NCI-H2029 (cell line): ENCODE measurements around the gene FHOD3.
"Not testable (repeated sequence)": the region's sequence is repeated elsewhere in the genome, so short reads cannot be mapped to it uniquely, and the experiment has no call there.

Experiments used
- DNase-seq: peaks from one replicate; lab custom pipeline; 2025; lab: John Stamatoyannopoulos, UW

Gene FHOD3

DNA sequence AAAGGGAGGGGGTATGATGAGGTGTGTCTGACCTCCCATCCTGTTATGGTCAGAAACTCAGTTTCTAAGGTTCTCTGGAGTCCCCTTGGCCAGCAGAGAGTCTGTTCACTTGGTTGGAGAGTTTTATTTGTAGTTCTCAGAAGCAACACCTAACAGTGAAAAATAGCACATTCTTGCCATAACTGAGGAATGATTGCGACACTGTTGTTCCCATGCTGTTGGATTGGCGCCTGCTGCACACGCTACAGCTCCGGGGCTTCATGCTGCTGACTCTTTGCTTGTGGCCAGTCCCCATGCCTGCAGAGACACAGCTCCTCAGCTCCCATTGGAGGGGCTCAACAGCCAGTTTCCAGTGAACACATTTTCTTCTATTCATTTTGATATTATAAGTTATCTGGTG lies 489.2 kb downstream of the FHOD3 start:
- DNase-seq: no peak

GRCh38 chr18:36792634-36793283 lies 495.2 kb downstream of the FHOD3 start:
- no peak for DNase-seq

DNA sequence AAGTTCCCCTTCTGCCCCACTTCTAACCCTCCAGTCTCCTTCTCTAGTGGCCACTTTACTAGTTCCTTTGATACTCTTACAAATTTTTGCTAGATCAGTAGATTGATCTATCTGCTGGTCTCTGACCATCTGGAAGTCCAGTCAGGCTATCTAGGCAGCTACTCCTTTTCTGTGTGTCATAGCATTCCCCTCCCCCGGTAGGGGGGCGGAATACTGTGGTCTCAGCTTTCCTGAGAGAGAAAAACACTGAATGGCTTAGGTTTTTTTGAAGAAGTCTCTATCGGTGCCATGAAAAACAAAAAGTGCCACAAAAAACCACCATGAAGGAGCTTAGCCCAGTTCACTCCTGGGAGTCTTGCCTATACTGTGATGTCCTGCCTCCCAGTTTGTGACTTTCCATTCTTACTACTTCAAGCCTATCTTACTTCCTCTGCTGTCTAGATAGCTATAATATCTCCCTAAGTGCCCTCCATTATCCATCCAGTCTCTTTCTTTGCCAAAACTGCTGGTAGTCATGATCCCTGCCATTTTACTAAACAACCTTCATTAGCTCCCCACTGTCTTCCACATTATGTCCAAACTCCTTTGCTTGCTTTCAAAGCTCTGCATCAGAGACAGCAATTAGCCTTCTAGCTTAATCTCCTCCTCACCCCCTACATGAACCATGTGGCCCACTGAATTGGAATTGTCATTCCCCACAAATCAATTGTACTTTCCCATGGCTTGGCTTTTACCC lies 501.4 kb downstream of the FHOD3 start:
- no peak for DNase-seq

- no peak for DNase-seq
Measured at GRCh38 chr18:36805105-36805504, 507.6 kb downstream of the FHOD3 start.

DNA sequence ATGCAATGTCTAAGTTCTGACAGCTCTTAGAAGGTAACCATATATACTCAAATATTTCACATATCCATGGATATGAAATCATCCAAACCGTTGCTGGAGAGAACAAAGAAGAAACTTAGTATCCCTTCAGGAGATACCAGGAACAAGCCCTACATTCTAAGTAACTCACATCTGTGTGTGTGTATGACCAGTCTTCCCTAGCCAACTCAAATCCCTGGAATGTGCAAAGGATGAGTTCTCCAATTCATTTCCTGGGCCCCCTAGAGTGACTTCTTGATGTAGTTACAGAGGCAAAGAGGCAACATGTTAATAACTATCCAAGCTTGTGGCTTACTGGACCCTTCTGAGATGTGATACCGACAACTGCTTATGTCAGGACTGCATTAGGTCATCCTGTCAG lies 511.2 kb downstream of the FHOD3 start:
- no peak for DNase-seq

GRCh38 chr18:36809590-36810381 lies 512.3 kb downstream of the FHOD3 start:
- peak; percentile 30 for DNase-seq

DNA sequence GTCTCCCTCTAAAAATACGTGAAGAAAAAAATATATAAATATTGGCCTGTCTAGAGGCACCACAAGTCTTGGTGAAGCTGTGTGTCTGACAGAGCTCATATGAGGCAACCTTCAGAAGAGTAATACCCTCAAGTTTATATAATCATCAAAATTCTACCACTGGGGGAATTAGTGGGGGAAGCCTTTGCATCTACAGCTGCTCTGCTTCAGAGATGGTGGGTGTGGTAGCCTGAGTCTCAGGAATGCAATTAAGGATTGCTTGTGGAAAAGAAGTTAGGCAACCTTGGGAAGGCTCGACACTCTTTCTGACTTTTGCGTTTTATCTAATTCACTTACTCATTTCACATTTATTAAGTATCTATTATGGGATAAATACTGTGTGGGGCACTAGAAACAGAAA lies 513.9 kb downstream of the FHOD3 start:
- DNase-seq: no peak

- no peak for DNase-seq
Measured at GRCh38 chr18:36811955-36812354, 514.4 kb downstream of the FHOD3 start.

GRCh38 chr18:36812678-36813077 lies 515.2 kb downstream of the FHOD3 start:
- no peak for DNase-seq

- DNase-seq: no peak
Measured at GRCh38 chr18:36813101-36813775, 515.7 kb downstream of the FHOD3 start.

- no peak for DNase-seq
Measured at GRCh38 chr18:36813824-36814223, 516.3 kb downstream of the FHOD3 start.

GRCh38 chr18:36814994-36815393 lies 517.5 kb downstream of the FHOD3 start:
- no peak for DNase-seq

DNA sequence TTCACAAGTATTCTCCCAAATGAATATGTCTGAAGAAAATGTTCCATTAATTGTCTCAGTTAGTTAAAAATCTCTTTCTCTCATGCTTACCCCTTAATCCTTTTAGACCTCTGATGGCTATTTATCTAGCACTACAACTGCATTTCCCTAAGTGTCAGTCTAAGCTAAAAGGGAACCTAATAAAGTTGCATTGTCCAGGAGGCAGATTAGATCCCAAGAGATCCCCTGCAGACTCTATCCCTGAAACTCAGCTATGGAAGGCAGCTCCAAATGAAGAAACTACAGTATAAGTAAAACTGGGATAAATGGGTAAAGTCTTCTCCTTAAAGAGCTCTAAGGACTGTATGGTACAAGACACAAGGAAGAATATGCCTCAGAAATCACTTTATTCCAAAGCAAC lies 518.6 kb downstream of the FHOD3 start:
- DNase-seq: not testable (repeated sequence)

DNA sequence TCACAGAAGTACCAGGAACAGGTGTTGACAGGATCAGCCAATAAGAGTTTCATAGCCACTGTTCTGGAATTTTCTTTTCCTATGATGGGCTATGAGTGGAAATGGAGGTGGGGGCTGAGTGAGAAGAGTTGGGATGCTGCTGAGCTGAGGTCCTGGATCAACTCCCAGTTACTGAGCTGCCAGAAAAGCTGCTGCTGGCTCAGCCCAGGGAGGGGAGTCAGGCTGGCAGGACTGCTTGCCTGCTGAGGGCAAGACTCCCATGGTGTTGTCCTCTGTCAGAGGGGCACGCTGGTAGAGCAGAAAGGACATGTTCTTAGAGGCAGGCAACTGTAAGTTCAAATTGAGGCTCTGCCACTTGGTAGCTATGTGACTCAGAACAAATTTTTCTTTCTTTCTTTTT lies 519.5 kb downstream of the FHOD3 start:
- DNase-seq: no peak

DNA sequence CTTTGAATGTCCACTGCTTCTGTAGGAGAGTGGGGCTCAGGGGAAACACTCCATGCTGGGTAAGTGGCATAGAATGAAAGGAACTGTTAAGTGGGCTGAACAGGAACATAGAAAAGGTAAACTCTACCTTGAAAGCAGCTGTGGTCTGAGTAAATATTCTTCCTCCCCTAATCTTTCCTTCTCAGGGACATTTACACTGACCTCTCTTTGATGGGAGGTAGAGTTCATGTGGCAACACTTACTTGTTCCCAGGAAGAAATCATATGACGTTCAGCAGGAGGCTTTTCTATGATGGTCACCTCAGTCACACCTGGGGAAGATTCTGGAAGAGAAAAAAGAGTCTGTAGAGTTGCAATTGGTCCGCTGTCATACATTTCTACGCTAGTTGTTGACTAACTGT lies 521.1 kb downstream of the FHOD3 start:
- no peak for DNase-seq

GRCh38 chr18:36819621-36820020 lies 522.1 kb downstream of the FHOD3 start:
- DNase-seq: no peak

DNA sequence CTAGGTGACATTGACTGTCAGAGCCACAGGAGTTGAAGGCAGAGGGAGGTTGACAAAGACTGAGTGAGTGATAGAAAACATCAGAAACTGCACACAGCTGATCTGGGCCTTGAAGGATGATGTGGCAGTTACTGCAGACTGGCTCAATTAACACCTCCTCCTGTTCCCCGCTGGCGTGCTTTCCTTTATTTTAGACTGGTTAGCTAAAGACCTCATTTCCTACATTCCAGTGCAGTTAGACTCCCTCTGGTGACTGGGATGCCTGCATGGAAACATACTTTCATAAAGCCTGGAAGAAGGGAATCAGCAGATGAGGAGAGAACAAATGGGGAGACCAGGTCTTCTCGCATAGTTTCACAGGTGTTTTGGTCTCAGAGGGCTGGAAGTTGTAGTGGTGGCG lies 524.2 kb downstream of the FHOD3 start:
- DNase-seq: no peak

GRCh38 chr18:36825526-36825925 lies 528.0 kb downstream of the FHOD3 start:
- no peak for DNase-seq

- DNase-seq: no peak
Measured at GRCh38 chr18:36826556-36826955, 529.0 kb downstream of the FHOD3 start.

DNA sequence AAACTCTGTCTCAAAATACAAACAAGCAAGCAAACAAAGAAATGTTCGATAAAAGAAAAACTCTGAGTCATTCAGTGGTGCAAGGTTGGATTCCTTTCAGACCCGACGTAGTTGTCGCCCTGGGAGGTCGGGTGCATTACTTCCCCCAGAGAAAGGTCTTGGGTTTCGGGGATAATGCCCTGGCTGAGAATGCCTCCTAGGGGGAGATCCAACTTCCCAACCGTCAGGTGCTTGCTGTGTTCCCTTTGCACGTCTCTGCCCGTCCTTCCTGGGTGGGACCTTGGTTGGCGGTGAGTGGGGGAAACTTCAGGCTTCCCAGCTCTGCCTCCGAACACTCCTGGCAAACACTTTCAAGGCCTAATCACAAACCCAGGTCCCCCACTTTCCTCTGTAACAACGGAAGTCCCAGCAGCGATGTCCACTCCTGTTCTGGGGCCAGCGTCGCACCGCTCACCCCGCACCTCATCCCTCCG lies 530.7 kb downstream of the FHOD3 start:
- no peak for DNase-seq

DNA sequence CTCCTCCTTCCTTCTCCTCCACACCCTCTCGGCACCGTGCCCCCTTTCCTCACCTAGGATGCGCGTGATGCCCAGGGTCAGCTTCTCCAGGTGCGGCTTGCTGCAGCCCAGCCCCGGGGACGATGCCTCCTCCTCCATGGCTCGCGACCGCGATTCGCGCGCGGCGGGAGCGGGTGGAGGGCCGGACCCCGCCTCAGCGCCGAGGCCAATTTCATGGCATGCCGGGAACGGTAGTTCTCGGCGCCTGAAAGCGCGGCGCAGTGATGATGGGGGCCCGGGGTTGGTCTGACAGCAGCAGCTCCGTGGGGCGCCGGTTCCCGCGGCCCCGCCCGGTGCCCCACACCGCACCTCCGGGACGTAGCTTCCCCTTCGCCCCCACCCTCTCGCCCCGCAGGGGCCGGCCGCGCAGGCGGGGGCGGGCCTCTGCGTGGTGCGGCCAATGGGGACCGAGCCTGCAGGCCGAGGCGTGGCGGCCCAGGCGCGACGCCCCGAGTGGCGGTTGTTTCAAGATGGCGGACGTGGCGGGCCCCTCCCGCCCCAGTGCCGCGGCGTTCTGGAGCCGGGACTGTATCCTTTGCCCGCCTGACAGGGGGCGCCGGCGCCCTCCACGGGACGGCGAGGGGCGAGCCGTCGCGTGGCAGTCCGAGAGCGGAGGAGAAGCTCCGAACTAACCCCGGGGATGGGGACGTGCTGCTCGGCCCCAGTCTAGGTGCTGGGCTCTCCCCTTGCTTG lies 531.3 kb downstream of the FHOD3 start, which contains the start of the genes KIAA1328 and TPGS2:
KIAA1328 (plus strand) TSS at position 498 of the 732 bp plus-strand sequence; CDS start at position 510, 12 bp downstream.
TPGS2 (minus strand) TSS at position 373 of the 732 bp plus-strand sequence; CDS start at position 138, 235 bp downstream.
- DNase-seq: peak; percentile 56
